GM19455 (cell line): Measurements from ENCODE around the gene ABCA9.
"Not testable (repeated sequence)": the region's sequence is repeated elsewhere in the genome, so short reads cannot be mapped to it uniquely, and the experiment has no call there.

Experiments used
- ATAC-seq: cut with Tn5 transposase; IDR thresholded peaks from one replicate; pipeline ENCODE4 v1.9.1; 2021; ENCODE audit not compliant: unreplicated experiment

Gene ABCA9

DNA sequence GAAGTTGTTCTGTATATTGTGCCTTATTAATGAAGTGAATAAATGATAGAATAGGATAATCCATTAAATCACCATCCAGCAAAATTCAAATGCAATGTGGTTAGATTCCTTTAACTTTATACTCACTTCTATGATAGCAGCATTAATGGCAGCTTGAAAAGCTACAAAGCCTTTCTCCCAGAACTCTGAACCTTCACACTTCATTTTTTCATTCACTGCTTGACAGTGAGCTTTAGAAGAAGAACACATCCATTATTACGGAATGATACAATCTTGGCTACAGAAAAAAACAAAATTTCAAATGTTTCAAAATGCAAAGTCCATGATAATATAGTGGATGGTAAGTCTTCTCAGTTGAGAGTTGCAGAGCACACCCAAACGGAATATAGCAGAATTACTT, 16.4 kb downstream of the ABCA9 start:
- ATAC-seq, result no peak

DNA sequence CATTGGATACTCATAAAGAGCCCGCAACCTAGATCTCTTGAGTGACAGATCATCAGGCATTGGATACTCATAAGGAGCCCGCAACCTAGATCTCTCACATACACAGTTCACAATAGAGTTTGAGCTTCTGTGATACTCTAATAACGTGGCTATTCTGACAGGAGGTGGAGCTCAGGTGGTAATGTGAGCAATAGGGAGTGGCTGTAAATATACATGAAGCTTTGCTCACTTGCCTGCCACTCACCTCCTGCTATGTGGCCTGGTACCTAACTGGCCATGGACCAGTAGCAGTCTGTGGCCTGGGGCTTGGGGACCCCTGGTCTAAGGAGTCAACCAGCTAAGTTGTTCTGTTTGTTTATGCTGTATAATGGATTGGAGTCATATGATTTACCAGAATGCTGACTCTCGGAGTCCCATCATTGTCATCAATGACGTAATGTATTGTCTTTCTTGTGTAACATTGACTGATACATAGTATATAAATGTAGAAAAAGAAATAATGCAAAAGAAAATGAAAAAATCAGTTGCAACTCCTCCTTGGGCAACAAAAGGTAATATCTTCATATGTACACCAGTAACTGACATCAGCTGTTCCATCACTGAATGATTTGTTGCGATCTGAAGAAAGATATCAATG, 17.5 kb downstream of the ABCA9 start:
- no peak for ATAC-seq

DNA sequence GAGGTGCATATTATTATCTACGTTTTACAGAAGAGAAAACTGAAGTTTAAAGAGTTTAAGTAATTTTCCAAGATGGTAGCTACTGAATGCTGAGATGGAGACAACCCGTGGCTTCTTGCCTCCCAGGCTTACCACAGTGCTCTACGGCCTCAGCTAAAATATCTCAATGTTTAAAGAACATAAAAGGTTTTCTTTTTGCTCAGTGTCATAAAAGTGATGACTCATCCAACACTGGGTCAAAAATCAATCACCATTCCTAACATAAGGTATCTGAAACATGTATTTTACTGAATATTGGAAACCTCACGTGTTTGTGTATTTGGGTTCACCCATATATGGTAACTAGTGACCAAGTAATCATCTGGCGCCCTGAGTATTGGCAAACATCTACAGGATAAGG, 18.4 kb downstream of the ABCA9 start:
- ATAC-seq, result no peak

DNA sequence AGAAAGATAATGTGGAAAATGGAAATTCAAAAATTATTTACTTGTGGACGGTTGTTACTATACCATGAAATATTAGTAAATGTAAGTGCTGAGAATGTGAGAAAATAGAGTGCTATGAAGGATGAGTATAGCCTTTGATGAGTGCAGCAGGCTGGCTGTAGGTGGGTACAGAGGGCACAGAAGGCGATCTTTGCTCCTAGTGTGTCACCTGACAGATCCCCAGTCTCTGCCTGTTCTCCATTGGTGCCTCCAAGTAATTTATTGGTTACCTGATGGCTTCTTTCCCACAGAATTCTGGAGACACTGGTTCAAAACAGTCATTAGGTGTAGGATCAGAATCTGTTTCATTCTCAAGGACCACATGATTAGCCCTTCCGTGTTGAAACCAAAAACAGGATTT, 28.9 kb downstream of the ABCA9 start:
- ATAC-seq, result no peak

DNA sequence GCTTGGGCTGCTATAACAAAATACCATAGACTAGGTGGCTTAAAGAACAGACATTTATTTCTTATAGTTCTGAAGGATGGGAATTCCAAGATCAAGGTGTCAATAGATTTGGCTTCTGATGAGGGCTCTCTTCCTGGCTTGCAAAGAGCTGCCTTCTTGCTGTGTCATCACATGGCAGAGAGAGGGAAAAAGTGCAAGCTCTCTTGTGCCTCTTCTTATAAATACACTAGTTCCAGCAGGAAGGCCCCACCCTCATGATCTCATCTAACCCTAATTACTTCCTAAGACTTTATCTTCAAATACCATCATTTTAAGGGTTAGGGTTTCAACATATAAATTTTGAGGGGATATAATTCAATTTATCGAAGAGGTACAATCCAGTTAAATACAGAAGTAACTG, 30.6 kb downstream of the ABCA9 start:
- no peak for ATAC-seq

DNA sequence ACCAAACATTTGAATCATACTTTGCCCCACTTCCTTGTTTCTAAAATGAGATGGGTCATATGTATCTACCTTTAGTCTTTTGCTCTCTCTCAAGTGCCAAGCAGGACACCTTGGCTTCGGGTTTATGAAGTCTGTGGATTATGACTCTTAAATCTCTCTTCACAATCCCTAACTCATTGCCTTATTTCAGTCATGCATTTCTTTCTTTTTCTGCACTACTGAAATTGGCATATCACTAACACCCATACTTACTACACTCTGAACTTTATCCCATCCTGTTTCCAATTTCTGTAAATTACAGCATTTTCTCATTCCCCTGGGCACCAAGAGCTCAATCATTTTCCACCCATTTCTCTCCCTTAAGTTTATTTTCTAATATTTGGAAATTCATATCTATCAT, 42.0 kb downstream of the ABCA9 start:
- no peak for ATAC-seq

DNA sequence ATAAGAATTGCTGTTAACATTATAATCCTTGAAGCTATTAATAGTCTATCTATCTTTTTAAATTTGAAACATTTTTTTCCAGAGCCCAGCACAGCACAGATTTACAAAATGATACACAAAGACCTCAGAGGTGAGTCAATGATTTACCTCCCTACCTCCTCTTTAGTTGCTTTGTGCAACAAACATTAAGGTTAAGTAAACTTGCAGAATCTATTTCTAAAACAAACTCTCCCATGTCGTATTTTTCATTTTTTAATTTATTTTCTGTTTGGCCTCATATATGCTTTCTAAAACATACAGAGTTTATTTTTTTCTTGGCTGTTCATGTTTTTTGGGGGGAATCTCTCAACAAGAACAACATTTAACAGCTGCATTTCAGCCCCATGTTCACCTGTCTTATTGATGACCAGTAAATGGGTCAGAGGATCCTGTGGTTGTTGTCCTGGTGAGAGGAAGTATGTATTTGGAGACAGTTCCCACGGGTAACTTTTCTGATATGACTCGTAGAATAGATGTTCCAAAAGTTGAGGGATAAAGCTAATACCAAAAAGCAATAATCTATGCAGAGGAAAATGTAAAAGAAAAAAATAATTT, 42.6 kb downstream of the ABCA9 start:
- no peak for ATAC-seq

DNA sequence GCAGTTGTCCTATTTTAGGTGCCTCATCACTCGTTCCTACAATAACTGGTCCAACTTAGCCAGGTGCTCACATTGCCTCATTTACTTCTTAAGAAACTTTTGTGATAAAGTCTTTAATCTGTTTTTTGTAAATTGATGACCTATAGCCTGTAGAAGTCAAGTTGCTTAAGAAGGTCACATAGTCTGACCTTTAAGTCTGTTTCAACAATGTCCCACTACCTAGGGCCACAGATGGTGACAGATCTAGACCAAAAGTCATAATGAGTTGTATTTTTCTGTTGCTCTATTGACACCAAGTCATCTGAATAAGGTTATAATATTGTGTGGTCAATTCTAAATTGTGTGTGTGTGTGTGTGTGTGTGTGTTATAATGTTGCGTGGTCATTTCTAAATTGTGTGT, 45.1 kb downstream of the ABCA9 start:
- no peak for ATAC-seq

DNA sequence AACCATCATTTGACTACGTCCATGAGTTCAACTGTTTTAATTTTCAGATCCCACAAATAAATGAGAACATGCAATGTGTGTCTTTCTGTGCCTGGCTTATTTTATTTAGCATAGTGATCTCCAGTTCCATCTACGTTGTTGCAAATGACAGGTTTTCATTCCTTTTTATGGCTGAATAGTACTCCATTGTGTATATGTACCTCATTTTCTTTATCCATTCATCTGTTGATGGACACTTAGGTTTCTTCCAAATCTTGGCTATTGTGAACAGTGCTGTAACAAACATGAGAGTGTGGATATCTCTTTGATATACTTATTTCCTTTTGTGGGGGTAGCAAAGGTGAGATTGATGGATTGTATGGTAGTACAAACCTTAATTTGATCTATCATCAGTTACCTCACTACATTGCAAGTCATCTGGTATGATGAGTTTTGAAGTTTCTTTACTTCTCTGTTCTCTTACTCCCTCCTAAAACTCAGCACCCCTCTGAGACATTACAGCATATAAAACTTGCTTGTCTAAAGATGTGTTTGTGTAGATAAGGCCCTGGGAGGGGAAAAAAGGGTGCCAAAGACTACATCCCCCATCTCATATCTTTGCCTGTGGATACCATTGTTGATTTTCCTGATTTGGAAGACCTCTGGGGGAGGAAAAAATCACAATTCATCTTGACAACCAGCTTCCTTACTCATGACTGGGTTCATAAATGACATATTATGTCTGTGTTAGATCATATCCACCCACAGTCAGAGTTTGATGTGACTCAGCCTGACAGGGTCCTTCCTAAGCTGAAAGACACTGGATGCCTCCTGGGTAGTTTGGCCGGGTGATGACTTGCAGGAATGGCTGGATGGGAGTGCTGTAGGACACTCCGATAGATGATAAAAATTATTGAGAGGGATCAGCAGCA, 47.6 kb downstream of the ABCA9 start:
- ATAC-seq, result no peak

DNA sequence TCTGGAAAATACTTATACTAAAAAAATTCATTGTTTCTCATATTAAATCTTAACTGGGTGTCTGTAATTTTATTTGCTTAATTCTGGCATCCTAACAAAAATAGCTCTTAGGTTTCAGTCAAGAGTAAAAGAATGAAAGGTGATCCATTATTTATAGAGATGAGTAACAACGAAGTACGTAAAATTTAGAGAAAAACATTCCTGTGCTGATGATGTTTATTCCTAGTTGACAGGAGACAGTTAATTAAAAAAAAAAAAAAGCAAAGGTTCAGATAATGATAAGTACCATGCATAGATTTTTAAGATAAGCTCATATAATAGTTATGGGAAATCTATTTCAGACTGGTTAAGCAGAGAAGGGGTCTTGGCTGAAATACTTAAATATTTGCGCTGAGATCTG, 50.8 kb downstream of the ABCA9 start:
- no peak for ATAC-seq

DNA sequence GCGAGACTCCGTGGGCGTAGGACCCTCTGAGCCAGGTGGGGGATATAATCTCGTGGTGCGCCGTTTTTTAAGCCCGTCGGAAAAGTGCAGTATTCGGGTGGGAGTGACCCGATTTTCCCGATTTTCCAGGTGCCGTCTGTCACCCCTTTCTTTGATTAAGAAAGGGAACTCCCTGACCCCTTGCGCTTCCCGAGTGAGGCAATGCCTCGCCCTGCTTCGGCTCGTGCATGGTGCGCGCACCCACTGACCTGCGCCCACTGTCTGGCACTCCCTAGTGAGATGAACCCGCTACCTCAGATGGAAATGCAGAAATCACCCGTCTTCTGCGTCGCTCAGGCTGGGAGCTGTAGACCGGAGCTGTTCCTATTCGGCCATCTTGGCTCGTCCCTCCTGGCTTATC, 56.0 kb downstream of the ABCA9 start:
- ATAC-seq, result not testable (repeated sequence)

DNA sequence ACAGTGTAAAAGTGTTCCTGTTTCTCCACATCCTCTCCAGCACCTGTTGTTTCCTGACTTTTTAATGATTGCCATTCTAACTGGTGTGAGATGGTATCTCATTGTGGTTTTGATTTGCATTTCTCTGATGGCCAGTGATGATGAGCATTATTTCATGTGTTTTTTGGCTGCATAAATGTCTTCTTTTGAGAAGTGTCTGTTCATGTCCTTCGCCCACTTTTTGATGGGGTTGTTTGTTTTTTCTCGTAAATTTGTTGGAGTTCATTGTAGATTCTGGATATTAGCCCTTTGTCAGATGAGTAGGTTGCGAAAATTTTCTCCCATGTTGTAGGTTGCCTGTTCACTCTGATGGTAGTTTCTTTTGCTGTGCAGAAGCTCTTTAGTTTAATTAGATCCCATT, 61.0 kb downstream of the ABCA9 start:
- not testable (repeated sequence) for ATAC-seq

DNA sequence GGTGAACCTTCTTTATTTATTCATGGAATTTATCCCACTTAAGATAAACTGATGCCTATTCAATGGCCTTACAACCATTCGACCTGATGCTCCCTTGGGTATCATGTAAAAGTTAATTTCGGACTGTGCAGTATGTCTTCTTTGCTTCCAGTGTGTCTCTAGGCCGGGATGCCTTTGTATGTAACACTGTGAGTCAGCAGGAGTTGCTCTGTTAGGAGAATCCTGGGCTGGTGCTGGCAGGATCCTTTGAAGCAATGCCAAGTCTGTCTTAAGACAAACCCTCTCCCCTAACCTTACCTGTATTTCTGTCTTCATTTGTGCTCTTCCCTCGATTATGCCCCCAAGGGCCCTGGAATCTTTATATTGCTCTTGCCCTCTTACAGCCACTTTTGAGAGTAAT, 67.6 kb downstream of the ABCA9 start:
- ATAC-seq, result no peak

DNA sequence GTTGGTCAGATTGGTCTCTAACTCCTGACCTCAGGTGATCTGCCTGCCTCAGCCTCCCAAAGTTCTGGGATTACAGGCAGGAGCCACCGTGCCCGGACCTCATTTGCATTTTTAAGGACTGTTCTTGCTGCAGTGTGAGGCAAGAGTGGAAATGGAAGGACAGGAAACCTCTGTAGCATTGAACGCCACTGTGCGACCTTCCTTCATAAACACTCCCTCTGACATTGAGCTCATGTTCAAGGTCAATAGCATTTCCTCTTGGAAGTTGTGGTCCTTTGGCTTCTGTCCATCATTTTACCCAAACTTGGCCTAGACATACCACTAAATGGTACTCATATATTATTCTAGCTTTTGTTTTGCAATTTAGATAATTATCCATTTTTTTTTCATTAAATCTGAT, 72.8 kb downstream of the ABCA9 start:
- ATAC-seq, result no peak

DNA sequence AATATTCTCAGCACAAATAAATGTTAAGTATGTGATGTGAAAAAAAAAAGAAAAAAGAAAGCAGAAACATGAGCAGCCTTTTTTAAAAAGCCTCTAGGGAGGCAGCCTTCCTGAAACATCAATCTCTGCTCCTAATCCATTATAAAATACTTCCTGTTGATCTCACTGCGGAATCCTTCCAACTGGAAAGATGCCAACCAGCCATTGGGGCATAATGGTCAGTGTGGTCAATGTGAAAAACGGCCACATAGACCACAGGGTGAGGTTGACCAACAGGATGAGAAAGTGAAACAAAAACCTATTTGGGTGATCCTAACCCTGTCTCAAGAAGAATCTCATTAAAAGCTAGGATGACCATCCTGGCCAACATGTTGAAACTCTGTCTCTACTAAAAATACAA, 79.4 kb downstream of the ABCA9 start:
- ATAC-seq, result no peak

DNA sequence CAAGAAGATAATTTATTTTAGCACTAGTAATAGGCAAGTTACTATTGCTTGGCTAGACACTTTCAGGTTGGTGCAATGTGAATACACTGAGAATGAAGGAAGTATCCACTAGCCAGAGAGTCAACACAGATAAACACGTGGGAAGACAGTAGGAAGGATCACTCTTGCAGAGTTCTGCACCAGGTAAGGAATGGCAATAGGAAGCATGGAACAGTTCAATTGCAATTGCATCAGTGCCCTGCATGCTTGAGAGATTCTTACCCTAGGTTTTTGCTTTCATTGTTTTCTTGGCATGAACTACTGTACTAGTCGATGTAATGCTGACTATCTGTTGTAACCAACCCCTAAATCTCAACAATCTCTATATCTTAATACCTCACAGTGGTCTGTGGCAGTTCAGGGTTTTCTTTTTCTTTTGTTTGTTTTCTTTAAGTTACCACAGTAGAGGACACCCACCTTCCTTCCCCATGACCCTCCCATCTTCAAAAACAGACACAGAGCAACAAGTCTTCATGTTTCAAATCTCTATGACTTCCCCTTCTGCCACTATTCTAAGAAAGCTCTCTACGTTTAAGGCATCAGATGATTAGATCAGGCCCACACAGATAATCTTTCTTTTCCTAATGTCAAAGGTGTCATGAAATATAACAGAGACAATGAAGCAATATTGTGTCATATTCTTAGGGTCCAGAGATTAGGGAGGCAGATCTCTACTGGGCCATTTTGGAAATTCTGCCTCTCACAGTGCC, 87.5 kb downstream of the ABCA9 start:
- ATAC-seq, result no peak

DNA sequence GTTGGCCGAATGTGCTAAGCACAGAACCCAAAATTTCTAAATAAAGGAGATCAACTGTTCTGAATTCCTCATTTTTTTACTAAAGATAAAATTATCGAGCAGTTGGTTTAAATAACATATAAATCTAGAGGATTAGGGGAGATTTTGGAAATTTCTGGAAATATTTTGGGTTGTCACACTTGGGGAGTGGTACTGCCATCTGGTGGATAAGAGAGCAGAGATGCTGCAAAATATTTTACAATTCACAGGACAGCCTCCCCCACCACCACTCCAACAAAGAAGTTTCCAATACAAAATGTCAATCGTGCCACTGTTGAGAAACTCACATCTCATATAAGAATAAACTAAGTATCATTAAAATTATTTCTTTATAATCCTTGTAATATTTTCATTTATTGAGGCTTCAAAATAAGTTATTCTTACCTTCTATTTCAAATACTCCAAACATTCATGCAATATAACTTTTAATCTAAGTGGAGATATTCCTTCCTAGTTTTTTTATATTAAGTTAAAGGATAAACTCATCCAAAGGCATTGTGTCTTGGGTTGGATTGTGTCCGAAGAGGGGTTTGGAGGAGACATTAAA, 88.5 kb downstream of the ABCA9 start:
- no peak for ATAC-seq

DNA sequence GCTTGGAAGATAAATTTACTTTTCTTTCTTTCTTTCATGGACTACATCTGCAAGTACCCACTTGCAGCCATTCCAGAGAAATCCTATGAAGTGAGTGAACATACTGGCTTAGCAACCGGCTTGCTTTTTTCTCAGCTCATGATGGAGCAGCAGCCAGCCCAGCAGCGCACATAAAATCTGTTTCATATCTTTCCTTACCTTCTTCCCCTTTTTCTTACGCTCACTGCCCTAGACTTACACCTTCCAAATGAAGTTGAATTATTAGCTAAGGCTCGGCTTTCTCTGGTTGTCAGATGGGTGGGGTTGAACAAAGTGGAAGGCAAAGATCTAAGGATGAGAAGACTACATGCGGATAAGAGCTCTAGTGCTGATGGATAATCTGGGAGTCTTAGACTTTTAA, 91.6 kb downstream of the ABCA9 start:
- no peak for ATAC-seq

DNA sequence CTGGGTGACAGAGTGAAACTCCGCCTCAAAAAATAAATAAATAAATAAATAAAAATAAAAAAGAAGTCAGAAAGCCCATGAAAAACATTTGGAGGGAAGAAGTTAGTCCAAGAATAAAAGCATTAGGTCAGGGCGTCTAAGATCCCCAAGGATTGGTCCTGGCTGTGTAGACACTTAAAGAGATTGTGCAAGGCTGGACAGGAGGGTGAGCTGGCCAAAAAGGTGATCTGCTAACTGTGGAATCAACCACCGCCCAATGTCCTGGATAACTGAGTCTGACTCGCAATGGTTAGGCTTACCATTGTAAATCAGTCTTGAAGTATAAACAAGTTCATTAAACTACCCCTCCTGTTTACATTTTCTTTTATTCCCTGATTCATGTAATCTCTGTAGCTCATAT, 96.8 kb downstream of the ABCA9 start:
- no peak for ATAC-seq

DNA sequence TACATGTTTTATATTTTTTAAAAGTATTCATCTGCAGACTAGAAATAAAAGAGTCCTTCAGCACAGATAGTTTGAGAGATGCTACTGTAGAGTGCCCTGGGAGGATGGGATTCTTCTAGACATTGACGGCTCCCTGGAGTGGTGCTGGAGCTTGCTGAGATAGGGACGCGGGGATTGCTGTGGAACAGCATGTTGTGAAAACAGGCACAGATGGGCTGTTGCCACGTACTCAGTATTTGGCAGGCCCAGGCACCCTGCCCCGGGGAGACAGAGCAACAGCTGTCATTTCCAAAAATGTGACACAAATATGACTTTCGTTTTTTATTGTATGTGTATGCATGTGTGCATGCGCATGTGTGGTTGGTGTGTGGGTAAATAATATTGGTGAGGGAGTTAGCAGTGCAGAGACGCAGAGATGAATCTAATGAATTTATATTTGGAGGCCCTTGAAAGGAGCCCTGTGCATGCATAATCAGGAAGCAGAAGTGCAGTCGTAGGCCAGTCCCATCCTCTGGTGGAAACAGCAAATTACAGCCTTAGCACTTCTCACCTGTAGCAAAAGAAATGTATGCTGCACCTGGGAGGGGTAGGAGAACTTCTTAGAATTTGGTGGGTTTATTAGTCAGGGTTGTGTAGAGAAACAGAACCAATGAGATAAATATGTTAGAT, 99.4 kb downstream of the ABCA9 start:
- no peak for ATAC-seq

DNA sequence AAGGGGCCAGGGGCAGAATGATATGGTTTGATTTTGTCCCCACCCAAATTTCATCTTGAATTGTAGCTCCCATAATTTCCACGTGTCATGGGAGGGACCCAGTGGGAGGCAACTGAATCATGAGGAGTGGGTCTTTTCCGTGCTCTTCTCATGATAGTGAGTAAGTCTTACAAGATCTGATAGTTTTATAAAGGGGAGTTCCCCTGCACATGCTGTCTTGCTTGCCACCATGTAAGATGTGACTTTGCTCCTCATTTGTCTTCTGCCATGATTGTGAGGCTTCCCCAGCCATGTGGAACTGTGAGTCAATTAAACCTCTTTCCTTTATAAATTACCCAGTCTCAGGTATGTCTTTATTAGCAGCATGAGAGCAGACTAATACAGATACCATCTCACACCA, 101.6 kb downstream of the ABCA9 start:
- not testable (repeated sequence) for ATAC-seq
